Retinal pigment epithelial cell (primary cell): ENCODE measurements around the gene PKNOX2.

Source experiments
- DNase-seq: peaks from one replicate; pipeline ENCODE4 v3.0.0-alpha.2; 2010; ENCODE audit warnings: low read depth
- H3K4me3 ChIP-seq: 2 replicates; pipeline ENCODE4 v1.5.1; 2011; ENCODE audit warnings: mild to moderate bottlenecking, low read length, control low read depth, moderate library complexity
- CTCF ChIP-seq: conservative IDR thresholded peaks from 2 replicates; pipeline ENCODE4 v1.5.1; 2011; ENCODE audit warnings: low read depth, low read length, control low read depth, inconsistent platforms

PKNOX2 gene

DNA sequence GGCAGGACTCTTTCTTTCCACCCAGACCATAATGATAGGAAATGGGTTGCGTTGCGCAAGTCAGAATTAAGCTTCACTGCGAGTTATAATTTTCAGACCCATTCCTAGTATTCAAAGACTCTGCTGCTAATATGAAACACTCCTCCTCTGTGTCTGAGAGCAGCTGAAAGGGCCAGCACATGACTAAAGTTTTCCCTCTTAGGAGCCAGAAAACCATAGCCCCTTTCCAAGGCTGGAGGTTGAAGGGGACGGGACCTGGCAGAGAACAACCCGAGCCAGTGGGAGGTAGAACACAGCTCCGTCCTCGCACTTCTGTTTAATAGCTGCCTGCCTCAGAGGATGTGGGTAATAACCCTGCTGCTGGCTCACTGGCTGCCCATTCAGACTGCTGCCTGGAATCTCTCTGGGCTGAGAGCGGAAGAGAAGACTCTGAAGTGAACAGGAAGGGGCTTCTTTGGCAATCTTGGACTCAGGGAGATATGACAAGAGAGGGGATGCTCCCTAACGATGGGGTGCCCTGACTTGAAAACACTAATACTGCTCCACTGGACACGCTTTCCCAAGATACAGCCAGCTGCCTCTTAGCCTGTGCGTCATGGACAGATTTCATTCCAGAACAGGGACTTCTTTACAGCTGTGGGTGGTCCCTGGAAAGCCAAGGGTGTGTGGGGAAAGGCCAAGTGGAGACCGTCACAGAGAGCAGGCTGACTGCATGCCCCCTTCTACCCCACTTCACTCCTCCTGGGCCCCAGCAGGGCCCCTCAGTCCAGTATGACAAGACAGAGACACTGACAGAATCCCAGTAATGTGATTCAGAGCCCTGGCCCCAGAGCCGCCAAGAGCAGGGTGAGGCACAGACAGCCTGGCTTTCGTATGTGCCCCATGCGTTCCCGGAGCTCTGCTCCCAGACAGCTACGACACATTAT is 174.6 kb downstream of the PKNOX2 start:
- no peak for DNase-seq
- TF ChIP-seq CTCF = no peak
- no peak overlapping the region for H3K4me3 ChIP-seq

DNA sequence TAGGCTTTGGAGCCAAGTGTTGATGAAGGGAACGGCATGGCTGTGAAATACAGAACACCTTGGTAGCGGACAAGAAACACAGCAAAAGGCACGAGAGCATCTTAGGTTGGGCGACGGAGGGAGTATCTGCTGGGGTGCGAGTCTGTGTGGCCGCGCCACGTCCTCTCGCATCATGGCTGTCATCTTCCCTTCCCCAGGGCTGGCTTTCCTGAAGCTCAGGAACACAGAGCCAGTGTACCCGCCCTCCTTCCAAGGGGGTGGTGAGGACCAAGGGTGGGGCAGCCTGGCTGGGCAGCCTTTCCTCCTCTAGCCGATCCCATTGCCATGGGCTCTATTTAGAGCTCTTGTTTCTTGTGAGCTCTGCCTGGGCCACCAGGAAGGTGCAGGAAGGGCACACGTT is 177.1 kb downstream of the PKNOX2 start:
- TF ChIP-seq CTCF = no peak
- DNase-seq = no peak
- no peak overlapping the region for H3K4me3 ChIP-seq

- no peak overlapping the region for H3K4me3 ChIP-seq
- no peak for DNase-seq
- TF ChIP-seq CTCF = no peak
These were observed 177.9 kb downstream of the PKNOX2 start for GRCh38 chr11:125342281-125342930.

- DNase-seq = no peak
- H3K4me3 ChIP-seq = no peak overlapping the region
- TF ChIP-seq CTCF = no peak
These were observed 178.7 kb downstream of the PKNOX2 start for GRCh38 chr11:125343086-125343717.

DNA sequence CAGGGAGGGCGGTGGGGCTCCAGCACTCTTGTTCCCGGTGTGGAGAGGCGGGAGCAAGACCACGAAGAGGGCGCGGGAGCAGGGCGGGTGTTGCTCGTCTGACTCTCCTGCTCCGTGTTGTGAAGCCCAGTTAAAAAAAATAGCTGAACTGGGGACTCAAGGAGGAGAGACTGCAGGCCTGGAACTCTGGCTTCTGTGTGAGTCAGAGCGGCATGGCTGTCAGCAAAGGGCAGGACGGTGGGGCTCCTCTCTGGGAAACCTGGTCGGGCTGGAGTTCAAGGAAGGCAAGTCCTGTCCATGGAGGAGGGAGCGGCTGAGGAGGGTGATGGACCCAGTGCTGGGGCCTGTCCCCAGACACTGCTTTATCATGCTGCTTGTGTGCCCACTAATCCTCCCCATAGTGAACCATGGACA is 179.2 kb downstream of the PKNOX2 start:
- no peak overlapping the region for H3K4me3 ChIP-seq
- TF ChIP-seq CTCF = no peak
- no peak for DNase-seq

DNA sequence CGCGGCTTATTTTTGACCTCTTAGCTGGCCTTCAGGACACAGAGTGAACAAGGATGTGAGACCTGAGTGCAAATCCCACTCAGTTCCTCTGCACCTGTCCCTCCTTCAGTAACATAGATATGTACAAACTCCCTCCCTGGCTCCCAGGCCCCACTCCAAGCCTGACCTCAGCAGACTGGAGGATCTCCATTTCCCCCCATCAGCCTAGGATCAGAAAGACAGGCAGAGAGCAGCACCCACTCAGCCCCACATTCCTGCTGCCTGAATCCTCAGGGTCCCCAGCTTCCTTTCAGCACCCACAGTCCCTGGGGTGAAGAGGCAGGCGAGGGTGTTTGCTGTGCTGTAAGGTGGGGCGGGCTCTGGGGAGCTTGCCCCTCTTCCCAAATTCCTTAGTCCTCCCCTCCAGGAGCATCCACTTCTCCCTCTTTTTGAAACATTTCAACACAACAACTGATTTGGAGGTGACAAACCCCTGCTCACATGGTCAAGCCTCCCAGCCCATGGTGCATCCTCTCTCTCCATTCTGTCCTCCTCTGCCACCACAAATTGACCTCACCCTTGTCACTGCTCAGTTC is 180.4 kb downstream of the PKNOX2 start:
- no peak for TF ChIP-seq CTCF
- H3K4me3 ChIP-seq = no peak overlapping the region
- no peak for DNase-seq
